ENCODE data around the gene SEH1L. TPM values are rescaled to one million over a fixed set of nuclear protein-coding genes. Genes with fewer than 3 reads are reported as not detected.
"Not testable (repeated sequence)": the region's sequence is repeated elsewhere in the genome, so short reads cannot be mapped to it uniquely, and the experiment has no call there.

Gene SEH1L, protein sequence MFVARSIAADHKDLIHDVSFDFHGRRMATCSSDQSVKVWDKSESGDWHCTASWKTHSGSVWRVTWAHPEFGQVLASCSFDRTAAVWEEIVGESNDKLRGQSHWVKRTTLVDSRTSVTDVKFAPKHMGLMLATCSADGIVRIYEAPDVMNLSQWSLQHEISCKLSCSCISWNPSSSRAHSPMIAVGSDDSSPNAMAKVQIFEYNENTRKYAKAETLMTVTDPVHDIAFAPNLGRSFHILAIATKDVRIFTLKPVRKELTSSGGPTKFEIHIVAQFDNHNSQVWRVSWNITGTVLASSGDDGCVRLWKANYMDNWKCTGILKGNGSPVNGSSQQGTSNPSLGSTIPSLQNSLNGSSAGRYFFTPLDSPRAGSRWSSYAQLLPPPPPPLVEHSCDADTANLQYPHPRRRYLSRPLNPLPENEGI
- total RNA-seq: 10 to 100 TPM; 15.0 to 24.6 (median 17.7) TPM
- polyA plus RNA-seq: 10 to 100 TPM; 11.0 to 23.1 TPM
- long read RNA-seq, donor 1, transcript SEH1L-202 (9 exons, 1,846 nt): major isoform, 23 of 30 reads
- long read RNA-seq, donor 1, partial matches to known transcripts: 0 of 30 reads
- long read RNA-seq, donor 1, other reads (novel, unspliced or antisense): 3 of 30 reads
- long read RNA-seq, donor 2, transcript SEH1L-202 (9 exons, 1,846 nt): major isoform, 28 of 34 reads
- long read RNA-seq, donor 2, partial matches to known transcripts: 0 of 34 reads
- long read RNA-seq, donor 2, other reads (novel, unspliced or antisense): 3 of 34 reads
- long read RNA-seq, donor 3, full-length matches to known transcripts: 128 of 143 reads
- long read RNA-seq, donor 3, partial matches to known transcripts: 7 of 143 reads
- long read RNA-seq, donor 3, other reads (novel, unspliced or antisense): 8 of 143 reads

GRCh38 chr18:12947285-12948049 is at the start of gene SEH1L:
Gene SEH1L, plus strand, starts transcription at chr18:12948011. Its CDS starts 111 bp downstream, at chr18:12948122.
- peaks cover 0 to 5% (median 0%) of the 10 kb centered on the region in 9 donors for H3K36me3 ChIP-seq
- 1% methylated on average over 45 to 58 of the region's 58 CpGs for WGBS, 2 donors
- H3K27me3 ChIP-seq: no peaks in the 10 kb centered on the region
- ATAC-seq: peak; percentile 95 to 99 (median 97)
- peak; percentile 99 to 100 for DNase-seq
- peak within 1 kb of the TSS; percentile 92 to 100 (median 97) for H3K27ac ChIP-seq
- intact Hi-C loops (cut with DNase I): loop anchor here in 5 of 10 donors (1.0 to 10.0 kb wide), 7 partner anchors 43 to 573 kb away; partner anchors contain the start of genes CEP192 (in 3 of the 5), AFG3L2 (in 2 of the 5) and PTPN2 (in 2 of the 5)
- H3K4me3 ChIP-seq: peak within 1 kb of the TSS; percentile 56 to 81 (median 71)
- no peak for TF ChIP-seq CTCF (IDR thresholded peaks at IDR 0.05)
- no peaks in the 10 kb centered on the region for H3K9me3 ChIP-seq
- peaks cover 0 to 53% (median 23%) of the 10 kb centered on the region in 9 donors for H3K4me1 ChIP-seq

GRCh38 chr18:12901208-12901607 is 46.6 kb upstream of the SEH1L start:
- not testable (repeated sequence) for DNase-seq
- WGBS, 2 donors: 96 to 98% methylated on average over 12 of the region's 12 CpGs

DNA sequence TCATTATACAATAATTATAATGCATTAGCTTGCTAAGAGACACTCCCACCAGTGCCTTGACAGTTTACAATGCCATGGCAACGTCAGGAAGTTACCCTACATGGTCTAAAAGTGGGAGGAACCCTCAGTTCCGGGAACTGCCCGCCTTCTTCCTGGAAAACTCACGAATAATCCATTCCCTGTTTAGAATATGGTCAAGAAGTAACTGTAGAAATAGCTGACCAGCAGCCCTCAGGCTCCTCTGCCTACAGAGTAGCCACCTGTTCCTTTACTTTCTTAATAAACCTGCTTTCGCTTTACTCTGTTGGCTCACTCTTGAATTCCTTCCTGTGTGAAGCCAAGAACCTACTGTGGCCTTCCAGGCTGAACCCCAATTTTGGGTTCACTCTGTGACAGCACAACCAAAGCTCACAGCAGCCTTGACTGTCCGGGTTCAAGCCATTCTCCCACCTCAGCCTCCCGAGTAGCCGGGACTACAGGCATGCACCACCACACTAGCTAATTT is 43.7 kb upstream of the SEH1L start:
- Histone ChIP-seq H3K9me3 (no peaks in the 10 kb centered on the region), H3K27ac (peak overlapping the region in 1 of 10 donors; percentile 60), H3K4me3 (no peak overlapping the region), H3K4me1 (peaks cover 0 to 30% (median 11%) of the 10 kb centered on the region in 9 donors), H3K27me3 (peaks cover 0 to 21% (median 8%) of the 10 kb centered on the region in 7 donors), H3K36me3 (no peaks in the 10 kb centered on the region)
- ATAC-seq (peak in 5 of 8 donors; percentile 10 to 64 (median 32)), DNase-seq (peak in 1 of 2 donors; percentile 54)
- intact Hi-C loops (cut with DNase I): no loop called here
- 66 to 72% methylated on average over 8 of the region's 8 CpGs for WGBS, 2 donors
- TF ChIP-seq CTCF (IDR thresholded peaks at IDR 0.05): no peak

More at GRCh38 chr18:12901208-12901607, 46.6 kb upstream of the SEH1L start:
- H3K9me3 ChIP-seq; ATAC-seq; H3K27ac ChIP-seq; intact Hi-C loops (cut with DNase I); H3K36me3 ChIP-seq; H3K4me3 ChIP-seq: not testable (repeated sequence)
- Histone ChIP-seq H3K27me3 (peaks cover 0 to 16% (median 0%) of the 10 kb centered on the region in 7 donors), H3K4me1 (peaks cover 0 to 17% (median 0%) of the 10 kb centered on the region in 9 donors)

GRCh38 chr18:12906119-12906518 is 41.7 kb upstream of the SEH1L start:
- WGBS, 2 donors: 93 to 94% methylated on average over 4 of the region's 4 CpGs
- no peak overlapping the region for H3K4me3 ChIP-seq
- ATAC-seq: no peak
- no peaks in the 10 kb centered on the region for H3K9me3 ChIP-seq
- peak overlapping the region in 1 of 10 donors; percentile 61 for H3K27ac ChIP-seq
- DNase-seq: no peak
- peaks cover 0 to 37% (median 12%) of the 10 kb centered on the region in 9 donors for H3K4me1 ChIP-seq
- intact Hi-C loops (cut with DNase I): no loop called here
- no peak for TF ChIP-seq CTCF (IDR thresholded peaks at IDR 0.05)
- peaks cover 0 to 39% (median 15%) of the 10 kb centered on the region in 7 donors for H3K27me3 ChIP-seq
- no peaks in the 10 kb centered on the region for H3K36me3 ChIP-seq

All from heart right ventricle (tissue), 16 donors.